Hepatic stellate cell (primary cell): ENCODE results near the gene GPR160.
"Not testable (repeated sequence)": the region's sequence is repeated elsewhere in the genome, so short reads cannot be mapped to it uniquely, and the experiment has no call there.

Experiments
- DNase-seq: peaks from one replicate; pipeline ENCODE4 v3.0.0; 2011; ENCODE audit warnings: low spot score

The GPR160 gene

GRCh38 chr3:170111147-170111771 lies 73.5 kb downstream of the GPR160 start:
- DNase-seq = no peak

- not testable (repeated sequence) for DNase-seq
Measured at GRCh38 chr3:170114165-170114564, 76.4 kb downstream of the GPR160 start.

- peak; percentile 2 for DNase-seq
Measured at GRCh38 chr3:170117134-170117533, 79.3 kb downstream of the GPR160 start.

- no peak for DNase-seq
Measured at GRCh38 chr3:170128259-170128976, 90.6 kb downstream of the GPR160 start.

- no peak for DNase-seq
Measured at GRCh38 chr3:170128977-170129431, 91.2 kb downstream of the GPR160 start.

- DNase-seq = no peak
Measured at GRCh38 chr3:170130532-170130931, 92.7 kb downstream of the GPR160 start.

GRCh38 chr3:170132335-170132734 lies 94.5 kb downstream of the GPR160 start:
- no peak for DNase-seq
